SH-SY5Y (cell line): Measurements from ENCODE around the gene KCNQ5.

ENCODE experiments used
- GATA2 ChIP-seq: IDR thresholded peaks from 2 replicates; pipeline ENCODE4 v1.6.1; 2011; ENCODE audit warnings: mild to moderate bottlenecking, low read depth, low read length
- GATA3 ChIP-seq: IDR thresholded peaks from 2 replicates; pipeline ENCODE4 v1.6.1; 2011; ENCODE audit warnings: low read depth, mild to moderate bottlenecking, low read length, moderate library complexity

The KCNQ5 gene

GRCh38 chr6:73024598-73024997, 402.7 kb downstream of the KCNQ5 start:
- no peak for TF ChIP-seq GATA3
- no peak for TF ChIP-seq GATA2

- no peak for TF ChIP-seq GATA3
- no peak for TF ChIP-seq GATA2
Observed at GRCh38 chr6:73027691-73028090, 405.8 kb downstream of the KCNQ5 start.

GRCh38 chr6:73028124-73028766, 406.4 kb downstream of the KCNQ5 start:
- TF ChIP-seq GATA2, result no peak

- TF ChIP-seq GATA2 (no peak), GATA3 (no peak)
Observed at GRCh38 chr6:73028893-73029450, 407.1 kb downstream of the KCNQ5 start.

GRCh38 chr6:73030257-73030656, 408.4 kb downstream of the KCNQ5 start:
- TF ChIP-seq GATA3, result no peak
- TF ChIP-seq GATA2, result no peak

- no peak for TF ChIP-seq GATA3
- TF ChIP-seq GATA2, result no peak
Observed at GRCh38 chr6:73030791-73031782, 409.2 kb downstream of the KCNQ5 start.

- no peak for TF ChIP-seq GATA3
- TF ChIP-seq GATA2, result no peak
Observed at GRCh38 chr6:73032586-73032985, 410.7 kb downstream of the KCNQ5 start.

- TF ChIP-seq GATA2, result no peak
- no peak for TF ChIP-seq GATA3
Observed at GRCh38 chr6:73036689-73037088, 414.8 kb downstream of the KCNQ5 start.

- no peak for TF ChIP-seq GATA2
- no peak for TF ChIP-seq GATA3
Observed at GRCh38 chr6:73041051-73041450, 419.2 kb downstream of the KCNQ5 start.

- TF ChIP-seq GATA2 (no peak), GATA3 (no peak)
Observed at GRCh38 chr6:73042892-73043291, 421.0 kb downstream of the KCNQ5 start.

GRCh38 chr6:73043446-73043845, 421.6 kb downstream of the KCNQ5 start:
- TF ChIP-seq GATA2 (no peak), GATA3 (no peak)

- TF ChIP-seq GATA3 (no peak), GATA2 (no peak)
Observed at GRCh38 chr6:73045609-73046008, 423.7 kb downstream of the KCNQ5 start.

- no peak for TF ChIP-seq GATA3
- no peak for TF ChIP-seq GATA2
Observed at GRCh38 chr6:73047801-73048200, 425.9 kb downstream of the KCNQ5 start.

GRCh38 chr6:73049971-73050594, 428.2 kb downstream of the KCNQ5 start:
- no peak for TF ChIP-seq GATA2
- no peak for TF ChIP-seq GATA3
